GM12878 (cell line): ENCODE measurements around the gene ADCY1.

Source experiments
- ATF2 ChIP-seq: IDR thresholded peaks from 2 replicates; pipeline ENCODE4 v1.6.1; 2012; ENCODE audit warnings: low read length, inconsistent platforms
- CTCF ChIP-seq, 3 experiments: IDR thresholded peaks in 2 of 3; conservative IDR thresholded peaks in 1 of 3; 2 replicates each; pipeline ENCODE4 v1.5.1; 2011; ENCODE audit warnings: low read depth in 3 of 3, low read length in 3 of 3, mild to moderate bottlenecking in 3 of 3, control low read depth in 2 of 3, moderate library complexity in 2 of 3, inconsistent platforms in 1 of 3, mixed read lengths in 1 of 3; ENCODE audit not compliant: control insufficient read depth in 2 of 3, insufficient read depth in 1 of 3; ENCODE audit errors: extremely low read depth in 1 of 3
- USF2 ChIP-seq: IDR thresholded peaks from 2 replicates; pipeline ENCODE4 v1.6.1; 2011; ENCODE audit warnings: low read depth, low read length, improper control_type of control experiment, borderline replicate concordance

- TF ChIP-seq ATF2, result no peak
- no peak for TF ChIP-seq USF2
- TF ChIP-seq CTCF (IDR thresholded peaks at IDR 0.05 in 2 of 3, conservative IDR thresholded peaks at IDR 0.05 in 1 of 3; ENCODE audit: control insufficient read depth in 2 of 3, extremely low read depth in 1 of 3, insufficient read depth in 1 of 3, low read depth in 3 of 3, low read length in 3 of 3), result no peak
Measured at GRCh38 chr7:45589061-45589460, 14.9 kb downstream of the ADCY1 start.
